ENCODE results near the gene PDCD1.

Gene PDCD1

GRCh38 chr2:241898463-241899270, 40.0 kb upstream of the PDCD1 start:
- peaks cover 5% of the 10 kb centered on the region for H3K27me3 ChIP-seq (ENCODE audit: insufficient read depth, low read length)
- no CpG with 5 or more reads among the region's 30 CpGs for WGBS (ENCODE audit: extremely low coverage, insufficient coverage, insufficient read length)
- no peak for DNase-seq

GRCh38 chr2:241897231-241897916, 38.7 kb upstream of the PDCD1 start:
- no peaks in the 10 kb centered on the region for H3K36me3 ChIP-seq (ENCODE audit: control insufficient read depth in 1 of 2, insufficient read depth in 2 of 2, low read length in 2 of 2)
- H2BK120ac ChIP-seq (ENCODE audit: insufficient read depth, low read length, poor library complexity) = no peak overlapping the region
- peaks cover 3 to 8% of the 10 kb centered on the region in 2 experiments for H3K4me1 ChIP-seq (ENCODE audit: control insufficient read depth in 1 of 2, insufficient read depth in 2 of 2, low read length in 2 of 2)
- H4K8ac ChIP-seq (ENCODE audit: low read depth, low read length) = no peak overlapping the region
- H3K9me3 ChIP-seq (ENCODE audit: insufficient read depth, low read depth, low read length) = peaks cover 3% of the 10 kb centered on the region
- no peaks in the 10 kb centered on the region for H3K79me1 ChIP-seq (ENCODE audit: low read length)
- no CpG with 5 or more reads among the region's 17 CpGs for WGBS (ENCODE audit: extremely low coverage, insufficient coverage, insufficient read length)
- no peak overlapping the region for H3K4me3 ChIP-seq (ENCODE audit: low read depth, low read length)
- no peak overlapping the region for H3K4me2 ChIP-seq (ENCODE audit: low read length)
- H3K27me3 ChIP-seq (ENCODE audit: insufficient read depth, low read length) = peaks cover 1% of the 10 kb centered on the region
- H3K27ac ChIP-seq (ENCODE audit: low read depth, low read length) = no peak overlapping the region
- H2BK12ac ChIP-seq (ENCODE audit: low read length) = no peak overlapping the region
- no peaks in the 10 kb centered on the region for H3K79me2 ChIP-seq (ENCODE audit: control insufficient read depth, insufficient read depth, low read length, poor library complexity)
- no peak overlapping the region for H4K91ac ChIP-seq (ENCODE audit: low read depth, low read length)
- no peak overlapping the region for H2BK5ac ChIP-seq (ENCODE audit: low read depth, low read length, poor library complexity)
- H2AFZ ChIP-seq (ENCODE audit: insufficient read depth, low read length, poor library complexity) = no peak overlapping the region
- no peak for DNase-seq
- no peak overlapping the region for H3K23ac ChIP-seq (ENCODE audit: low read length)
- no peak overlapping the region for H3K9ac ChIP-seq (ENCODE audit: low read length)
- H2AK5ac ChIP-seq (ENCODE audit: low read length) = no peak overlapping the region
- H3K4ac ChIP-seq (ENCODE audit: low read depth, low read length) = no peak overlapping the region
- no peak overlapping the region for H4K12ac ChIP-seq (ENCODE audit: low read depth, low read length)
- no peak overlapping the region for H3K14ac ChIP-seq (ENCODE audit: low read length)
- no peak overlapping the region for H3K18ac ChIP-seq (ENCODE audit: low read length)

More at GRCh38 chr2:241898463-241899270, 40.0 kb upstream of the PDCD1 start:
- Histone ChIP-seq H3K23ac (ENCODE audit: low read length) (no peak overlapping the region), H3K4me2 (ENCODE audit: low read length) (no peak overlapping the region), H4K91ac (ENCODE audit: low read depth, low read length) (no peak overlapping the region), H2AFZ (ENCODE audit: insufficient read depth, low read length, poor library complexity) (no peak overlapping the region), H3K27ac (ENCODE audit: low read depth, low read length) (no peak overlapping the region), H3K79me1 (ENCODE audit: low read length) (no peaks in the 10 kb centered on the region), H4K12ac (ENCODE audit: low read depth, low read length) (no peak overlapping the region), H3K4me1 (ENCODE audit: control insufficient read depth in 1 of 2, insufficient read depth in 2 of 2, low read length in 2 of 2) (peaks cover 3 to 8% of the 10 kb centered on the region in 2 experiments), H2BK5ac (ENCODE audit: low read depth, low read length, poor library complexity) (no peak overlapping the region), H3K14ac (ENCODE audit: low read length) (no peak overlapping the region), H2AK5ac (ENCODE audit: low read length) (no peak overlapping the region), H2BK12ac (ENCODE audit: low read length) (no peak overlapping the region), H3K9me3 (ENCODE audit: insufficient read depth, low read depth, low read length) (peaks cover 4% of the 10 kb centered on the region), H3K9ac (ENCODE audit: low read length) (no peak overlapping the region), H2BK120ac (ENCODE audit: insufficient read depth, low read length, poor library complexity) (no peak overlapping the region), H3K4me3 (ENCODE audit: low read depth, low read length) (no peak overlapping the region), H3K4ac (ENCODE audit: low read depth, low read length) (no peak overlapping the region), H3K18ac (ENCODE audit: low read length) (no peak overlapping the region), H3K79me2 (ENCODE audit: control insufficient read depth, insufficient read depth, low read length, poor library complexity) (no peaks in the 10 kb centered on the region), H3K36me3 (ENCODE audit: control insufficient read depth in 1 of 2, insufficient read depth in 2 of 2, low read length in 2 of 2) (no peaks in the 10 kb centered on the region), H4K8ac (ENCODE audit: low read depth, low read length) (no peak overlapping the region)

- no peaks in the 10 kb centered on the region for H3K79me1 ChIP-seq (ENCODE audit: low read length)
- H4K91ac ChIP-seq (ENCODE audit: low read depth, low read length) = no peak overlapping the region
- H2BK5ac ChIP-seq (ENCODE audit: low read depth, low read length, poor library complexity) = no peak overlapping the region
- H2BK120ac ChIP-seq (ENCODE audit: insufficient read depth, low read length, poor library complexity) = no peak overlapping the region
- H2BK12ac ChIP-seq (ENCODE audit: low read length) = no peak overlapping the region
- no peak for DNase-seq
- no CpG with 5 or more reads among the region's 10 CpGs for WGBS (ENCODE audit: extremely low coverage, insufficient coverage, insufficient read length)
- no peaks in the 10 kb centered on the region for H3K27me3 ChIP-seq (ENCODE audit: insufficient read depth, low read length)
- H2AFZ ChIP-seq (ENCODE audit: insufficient read depth, low read length, poor library complexity) = no peak overlapping the region
- H3K9ac ChIP-seq (ENCODE audit: low read length) = no peak overlapping the region
- no peak overlapping the region for H3K4me3 ChIP-seq (ENCODE audit: low read depth, low read length)
- peaks cover 3 to 4% of the 10 kb centered on the region in 2 experiments for H3K4me1 ChIP-seq (ENCODE audit: control insufficient read depth in 1 of 2, insufficient read depth in 2 of 2, low read length in 2 of 2)
- H3K36me3 ChIP-seq (ENCODE audit: control insufficient read depth in 1 of 2, insufficient read depth in 2 of 2, low read length in 2 of 2) = no peaks in the 10 kb centered on the region
- no peak overlapping the region for H3K14ac ChIP-seq (ENCODE audit: low read length)
- no peak overlapping the region for H3K4ac ChIP-seq (ENCODE audit: low read depth, low read length)
- peaks cover under 1% of the 10 kb centered on the region for H3K9me3 ChIP-seq (ENCODE audit: insufficient read depth, low read depth, low read length)
- H4K12ac ChIP-seq (ENCODE audit: low read depth, low read length) = no peak overlapping the region
- no peak overlapping the region for H3K4me2 ChIP-seq (ENCODE audit: low read length)
- H3K23ac ChIP-seq (ENCODE audit: low read length) = no peak overlapping the region
- no peak overlapping the region for H3K27ac ChIP-seq (ENCODE audit: low read depth, low read length)
- no peak overlapping the region for H3K18ac ChIP-seq (ENCODE audit: low read length)
- no peak overlapping the region for H2AK5ac ChIP-seq (ENCODE audit: low read length)
- H3K79me2 ChIP-seq (ENCODE audit: control insufficient read depth, insufficient read depth, low read length, poor library complexity) = no peaks in the 10 kb centered on the region
- H4K8ac ChIP-seq (ENCODE audit: low read depth, low read length) = no peak overlapping the region
These were observed 38.1 kb upstream of the PDCD1 start for GRCh38 chr2:241896746-241897201.

GRCh38 chr2:241895712-241896641, 37.3 kb upstream of the PDCD1 start:
- Histone ChIP-seq H3K14ac (ENCODE audit: low read length) (no peak overlapping the region), H3K4me2 (ENCODE audit: low read length) (no peak overlapping the region), H2BK12ac (ENCODE audit: low read length) (no peak overlapping the region), H3K18ac (ENCODE audit: low read length) (no peak overlapping the region), H3K4me1 (ENCODE audit: control insufficient read depth in 1 of 2, insufficient read depth in 2 of 2, low read length in 2 of 2) (no peaks in the 10 kb centered on the region), H4K8ac (ENCODE audit: low read depth, low read length) (no peak overlapping the region), H4K12ac (ENCODE audit: low read depth, low read length) (no peak overlapping the region), H3K9ac (ENCODE audit: low read length) (no peak overlapping the region), H3K4ac (ENCODE audit: low read depth, low read length) (no peak overlapping the region), H2AK5ac (ENCODE audit: low read length) (no peak overlapping the region), H2BK5ac (ENCODE audit: low read depth, low read length, poor library complexity) (no peak overlapping the region), H4K91ac (ENCODE audit: low read depth, low read length) (no peak overlapping the region), H3K4me3 (ENCODE audit: low read depth, low read length) (no peak overlapping the region), H2AFZ (ENCODE audit: insufficient read depth, low read length, poor library complexity) (no peak overlapping the region), H3K27me3 (ENCODE audit: insufficient read depth, low read length) (no peaks in the 10 kb centered on the region), H3K9me3 (ENCODE audit: insufficient read depth, low read depth, low read length) (no peaks in the 10 kb centered on the region), H3K27ac (ENCODE audit: low read depth, low read length) (no peak overlapping the region), H3K23ac (ENCODE audit: low read length) (no peak overlapping the region), H3K79me2 (ENCODE audit: control insufficient read depth, insufficient read depth, low read length, poor library complexity) (no peaks in the 10 kb centered on the region), H3K36me3 (ENCODE audit: control insufficient read depth in 1 of 2, insufficient read depth in 2 of 2, low read length in 2 of 2) (no peaks in the 10 kb centered on the region), H2BK120ac (ENCODE audit: insufficient read depth, low read length, poor library complexity) (no peak overlapping the region), H3K79me1 (ENCODE audit: low read length) (no peaks in the 10 kb centered on the region)
- no CpG with 5 or more reads among the region's 26 CpGs for WGBS (ENCODE audit: extremely low coverage, insufficient coverage, insufficient read length)
- DNase-seq = peak; percentile 64 to 79

Measured in trophoblast cell (in vitro differentiated cells and primary cell).